Central memory CD8-positive, alpha-beta T cell (primary cell): ENCODE results near the gene PALM3.
A peak's percentile ranks its signal among the peaks of the same experiment; 100 is the strongest.
"Not testable (repeated sequence)": the region's sequence is repeated elsewhere in the genome, so short reads cannot be mapped to it uniquely, and the experiment has no call there.

Source experiments
- ATAC-seq: fragments of 150-1000 bp; cut with Tn5 transposase; replicated peaks from 2 replicates; pipeline ENCODE4 v1.10.0; 2022; ENCODE audit warnings: mild to moderate bottlenecking, moderate FRiP score, moderate number of reproducible peaks; ENCODE audit not compliant: poor library complexity, severe bottlenecking; ENCODE audit errors: extremely low read depth
- DNase-seq, 2 donors: peaks; one replicate each; pipeline ENCODE4 v3.0.0; 2021; ENCODE audit warnings: low spot score in 2 of 2
- H3K27ac Mint-ChIP-seq: one replicate; pipeline ENCODE4 v1.8.0; 2022; ENCODE audit warnings: low read depth, mild to moderate bottlenecking, moderate library complexity, mixed read lengths
- H3K27me3 Mint-ChIP-seq: one replicate; pipeline ENCODE4 v1.8.0; 2022; ENCODE audit warnings: mixed read lengths
- H3K36me3 Mint-ChIP-seq: one replicate; pipeline ENCODE4 v1.8.0; 2022; ENCODE audit warnings: mild to moderate bottlenecking, moderate library complexity, mixed read lengths; ENCODE audit not compliant: insufficient read depth
- H3K4me1 Mint-ChIP-seq: one replicate; pipeline ENCODE4 v1.8.0; 2022; ENCODE audit warnings: mixed read lengths
- H3K4me3 Mint-ChIP-seq: one replicate; pipeline ENCODE4 v1.8.0; 2022; ENCODE audit warnings: mild to moderate bottlenecking, moderate library complexity, mixed read lengths
- H3K9me3 Mint-ChIP-seq: one replicate; pipeline ENCODE4 v1.8.0; 2022; ENCODE audit warnings: mixed read lengths

PALM3 gene

DNA sequence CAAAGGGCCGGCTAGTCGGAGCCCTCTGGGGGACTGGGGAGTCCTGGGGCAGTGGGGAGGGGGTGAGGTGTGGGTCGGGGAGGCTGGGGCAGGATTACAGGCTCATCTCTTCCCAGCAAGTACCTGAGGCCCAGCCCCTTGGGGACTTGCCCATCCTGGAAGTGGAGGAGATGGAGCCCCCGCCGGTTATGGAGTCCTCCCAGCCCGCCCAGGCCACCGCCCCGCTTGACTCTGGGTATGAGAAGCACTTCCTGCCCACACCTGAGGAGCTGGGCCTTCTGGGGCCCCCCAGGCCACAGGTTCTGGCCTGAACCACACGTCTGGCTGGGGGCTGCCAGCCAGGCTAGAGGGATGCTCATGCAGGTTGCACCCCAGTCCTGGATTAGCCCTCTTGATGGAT is 9.9 kb downstream of the PALM3 start:
- Mint-ChIP-seq H3K4me1 (peaks cover 17% of the 10 kb centered on the region), H3K9me3 (no peaks in the 10 kb centered on the region), H3K27me3 (no peaks in the 10 kb centered on the region), H3K27ac (peak overlapping the region; percentile 44), H3K4me3 (no peak overlapping the region), H3K36me3 (peaks cover 53% of the 10 kb centered on the region)
- no peak for ATAC-seq
- no peak for DNase-seq

DNA sequence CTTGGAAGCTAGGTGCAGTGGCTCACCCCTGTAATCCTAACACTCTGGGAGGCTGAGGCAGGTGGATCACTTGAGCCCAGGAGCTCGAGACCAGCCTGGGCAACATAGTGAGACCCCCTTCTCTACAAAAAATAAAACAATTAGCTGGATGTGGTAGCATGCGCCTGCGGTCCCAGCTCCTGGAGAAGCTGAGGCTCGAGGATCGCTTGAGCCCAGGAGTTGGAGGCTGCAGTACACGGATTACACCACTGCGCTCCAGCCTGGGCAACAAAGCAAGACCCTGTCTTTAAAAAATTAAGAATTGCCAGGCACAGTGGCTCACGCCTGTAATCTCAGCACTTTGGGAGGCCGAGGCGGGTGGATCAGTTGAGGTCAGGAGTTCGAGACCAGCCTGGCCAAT is 10.9 kb downstream of the PALM3 start:
- peaks cover 60% of the 10 kb centered on the region for H3K36me3 Mint-ChIP-seq
- DNase-seq, H3K27me3 Mint-ChIP-seq, ATAC-seq, H3K9me3 Mint-ChIP-seq, H3K27ac Mint-ChIP-seq, H3K4me3 Mint-ChIP-seq: not testable (repeated sequence)
- peaks cover 17% of the 10 kb centered on the region for H3K4me1 Mint-ChIP-seq

DNA sequence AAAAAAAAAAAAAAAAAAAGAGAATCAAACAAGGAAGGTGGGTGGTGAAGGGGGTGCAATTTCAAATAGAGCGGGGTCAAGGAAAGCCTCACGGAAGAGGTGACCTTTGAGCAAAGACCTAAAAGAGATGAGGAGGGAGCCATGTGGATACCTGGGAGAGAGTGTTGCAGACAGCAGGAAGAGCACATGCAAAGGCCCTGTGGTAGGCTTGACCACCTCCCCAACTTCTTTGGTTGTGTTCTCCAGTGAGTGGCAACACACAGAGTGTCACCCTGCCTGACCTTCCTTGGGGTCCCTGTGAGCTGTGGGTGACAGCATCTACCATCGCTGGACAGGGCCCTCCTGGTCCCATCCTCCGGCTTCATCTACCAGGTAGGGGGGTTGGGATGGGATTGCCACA is 11.4 kb downstream of the PALM3 start:
- Mint-ChIP-seq H3K27me3 (no peaks in the 10 kb centered on the region), H3K9me3 (no peaks in the 10 kb centered on the region), H3K36me3 (peaks cover 65% of the 10 kb centered on the region), H3K4me1 (peaks cover 16% of the 10 kb centered on the region), H3K27ac (no peak overlapping the region), H3K4me3 (no peak overlapping the region)
- ATAC-seq (no peak), DNase-seq (no peak)

DNA sequence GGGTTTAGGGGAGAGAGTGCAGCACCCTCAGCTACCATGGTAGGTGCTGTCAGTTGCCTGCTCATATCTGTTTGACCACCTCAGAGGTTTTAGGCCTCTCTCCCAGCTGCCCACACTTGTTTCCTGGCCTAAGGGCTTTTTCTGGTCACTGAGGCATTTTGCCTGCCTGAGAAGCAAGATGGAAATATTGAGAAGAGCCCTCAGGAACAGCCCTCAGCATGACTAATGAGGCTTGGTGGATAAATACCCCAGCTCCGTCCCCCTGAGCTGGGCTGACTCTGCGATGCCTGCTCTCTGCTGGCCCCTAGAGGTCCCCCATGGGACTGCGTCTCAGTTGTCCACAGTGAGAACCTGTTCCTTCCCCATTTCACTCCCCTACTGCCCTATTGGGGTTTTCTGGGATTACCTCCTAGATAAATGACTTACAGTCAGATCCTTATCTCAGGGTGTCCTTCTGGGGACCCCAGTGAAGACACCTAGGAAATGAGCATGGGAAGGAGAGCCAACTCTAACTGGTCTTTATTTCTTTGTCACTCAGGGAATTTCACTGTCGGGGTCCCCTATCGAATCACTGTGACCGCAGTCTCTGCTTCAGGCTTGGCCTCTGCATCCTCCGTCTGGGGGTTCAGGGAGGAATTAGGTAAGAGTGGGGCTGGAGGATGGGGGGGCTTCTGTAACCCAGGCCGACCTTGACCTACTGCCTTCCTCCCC is 13.3 kb downstream of the PALM3 start:
- no peak overlapping the region for H3K27ac Mint-ChIP-seq
- peak; percentile 78 for ATAC-seq

DNA sequence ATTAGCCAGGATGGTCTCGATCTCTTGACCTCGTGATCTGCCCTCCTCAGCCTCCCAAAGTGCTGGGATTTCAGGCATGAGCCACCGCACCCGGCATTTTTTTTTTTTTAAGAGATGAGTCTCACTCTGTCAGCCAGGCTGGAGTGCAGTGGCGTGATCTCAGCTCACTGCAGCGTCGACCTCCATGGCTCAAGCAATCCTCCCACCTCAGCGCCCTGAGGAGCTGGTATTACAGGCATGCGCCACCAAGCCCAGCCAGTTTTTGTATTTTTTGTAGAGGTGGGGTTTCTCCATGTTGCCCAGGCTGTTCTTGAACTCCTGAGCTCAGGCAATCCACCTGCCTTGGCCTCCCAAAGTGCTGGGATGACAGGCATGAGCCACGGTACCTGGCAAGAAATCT is 14.0 kb downstream of the PALM3 start:
- H3K9me3 Mint-ChIP-seq, H3K4me3 Mint-ChIP-seq, H3K27me3 Mint-ChIP-seq, H3K27ac Mint-ChIP-seq, DNase-seq, ATAC-seq: not testable (repeated sequence)
- H3K4me1 Mint-ChIP-seq = peaks cover 10% of the 10 kb centered on the region
- peaks cover 83% of the 10 kb centered on the region for H3K36me3 Mint-ChIP-seq

More for the DNA sequence above, 13.3 kb downstream of the PALM3 start:
- Mint-ChIP-seq H3K4me3 (no peak overlapping the region), H3K4me1 (peaks cover 7% of the 10 kb centered on the region), H3K36me3 (peaks cover 78% of the 10 kb centered on the region), H3K9me3 (no peaks in the 10 kb centered on the region), H3K27me3 (no peaks in the 10 kb centered on the region)
- DNase-seq = peak; percentile 65 to 75

DNA sequence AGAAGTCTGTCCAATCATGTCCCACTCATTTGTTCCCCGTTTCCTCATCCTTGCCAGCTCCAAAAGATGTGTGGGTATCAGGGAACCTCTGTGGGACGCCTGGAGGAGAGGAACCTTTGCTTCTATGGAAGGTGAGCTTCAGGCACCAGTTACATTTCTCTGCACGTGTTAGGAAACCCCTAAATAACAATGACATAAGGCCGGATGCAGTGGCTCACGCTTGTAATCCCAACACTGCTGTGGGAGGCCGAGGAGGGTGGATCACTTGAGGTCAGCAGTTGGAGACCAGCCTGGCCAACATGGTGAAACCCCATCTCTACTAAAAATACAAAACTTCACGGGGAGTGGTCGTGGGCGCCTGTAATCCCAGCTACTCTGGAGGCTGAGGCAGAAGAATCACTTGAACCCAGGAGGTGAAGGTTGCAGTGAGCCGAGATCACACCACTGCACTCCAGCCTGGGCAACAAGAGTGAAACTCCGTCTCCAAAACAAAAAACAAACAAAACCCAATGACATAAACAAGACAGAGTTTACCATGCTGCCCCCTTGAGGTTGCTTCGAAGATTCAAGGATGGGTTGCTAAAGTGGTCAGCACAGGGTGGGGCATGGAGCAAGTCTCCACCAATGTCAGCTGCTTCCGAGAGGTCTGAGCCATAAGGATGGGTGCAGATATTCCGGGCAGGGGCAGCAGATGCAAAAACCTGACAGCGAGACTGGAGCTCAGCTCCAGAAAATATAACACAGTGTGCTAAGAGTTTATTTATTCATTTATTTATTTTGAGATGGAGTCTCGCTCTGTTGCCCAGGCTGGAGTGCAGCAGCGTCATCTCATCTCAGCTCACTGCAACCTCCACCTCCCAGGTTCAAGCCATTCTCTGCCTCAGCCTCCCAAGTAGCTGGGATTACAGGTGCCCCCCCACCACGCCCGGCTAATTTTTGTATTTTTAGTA is 18.9 kb downstream of the PALM3 start:
- Mint-ChIP-seq H3K36me3 (peaks cover 90% of the 10 kb centered on the region), H3K4me1 (peaks cover 15% of the 10 kb centered on the region), H3K27ac (peak overlapping the region; percentile 94), H3K4me3 (peak overlapping the region; percentile 13)
- peak; percentile 32 to 61 for DNase-seq
- H3K9me3 Mint-ChIP-seq, H3K27me3 Mint-ChIP-seq: not testable (repeated sequence)
- peak; percentile 80 for ATAC-seq

DNA sequence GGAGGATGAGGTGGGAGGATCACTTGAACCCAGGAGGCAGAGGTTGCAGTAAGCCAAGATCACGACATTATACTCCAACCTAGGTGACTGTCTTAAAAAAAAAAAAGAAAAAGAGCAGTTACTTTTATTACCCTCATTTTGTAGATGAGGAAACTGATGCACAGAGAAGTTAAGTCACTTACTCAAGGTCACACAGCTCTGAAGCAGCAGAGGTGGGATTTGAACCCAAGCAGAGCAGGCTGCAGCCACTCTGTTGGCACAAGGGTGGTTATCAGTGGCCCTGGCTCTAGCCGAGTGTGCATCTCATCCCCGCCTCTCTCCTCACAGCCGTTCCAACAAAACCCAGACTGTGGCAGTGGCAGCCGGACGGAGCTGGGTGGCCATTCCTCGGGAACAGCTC is 22.7 kb downstream of the PALM3 start:
- H3K27ac Mint-ChIP-seq = no peak overlapping the region
- H3K4me3 Mint-ChIP-seq = no peak overlapping the region
- peaks cover 81% of the 10 kb centered on the region for H3K36me3 Mint-ChIP-seq
- no peaks in the 10 kb centered on the region for H3K27me3 Mint-ChIP-seq
- no peaks in the 10 kb centered on the region for H3K9me3 Mint-ChIP-seq
- ATAC-seq = no peak
- peaks cover 28% of the 10 kb centered on the region for H3K4me1 Mint-ChIP-seq
- DNase-seq = no peak

DNA sequence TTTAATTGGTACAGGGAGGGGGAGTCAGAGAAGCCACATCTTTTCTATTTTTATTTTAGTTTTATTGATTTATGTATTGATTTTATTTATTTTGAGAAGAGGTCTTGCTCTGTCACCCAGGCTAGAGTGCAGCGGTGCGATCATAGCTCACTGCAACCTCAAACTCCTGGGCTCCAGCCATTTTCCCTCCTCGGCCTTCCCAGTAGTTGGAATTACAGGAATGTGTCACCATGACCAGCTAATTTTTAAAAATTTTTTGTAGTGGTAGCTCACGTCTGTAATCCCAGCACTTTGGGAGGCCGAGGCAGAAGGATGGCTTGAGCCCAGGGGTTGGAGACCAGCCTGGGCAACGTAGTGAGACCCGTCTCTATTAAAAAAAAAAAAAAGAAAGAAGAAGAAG is 26.2 kb downstream of the PALM3 start:
- Mint-ChIP-seq H3K9me3 (no peaks in the 10 kb centered on the region), H3K27ac (peak overlapping the region; percentile 44), H3K36me3 (peaks cover 72% of the 10 kb centered on the region), H3K27me3 (no peaks in the 10 kb centered on the region), H3K4me1 (peaks cover 44% of the 10 kb centered on the region), H3K4me3 (no peak overlapping the region)
- no peak for DNase-seq
- no peak for ATAC-seq

DNA sequence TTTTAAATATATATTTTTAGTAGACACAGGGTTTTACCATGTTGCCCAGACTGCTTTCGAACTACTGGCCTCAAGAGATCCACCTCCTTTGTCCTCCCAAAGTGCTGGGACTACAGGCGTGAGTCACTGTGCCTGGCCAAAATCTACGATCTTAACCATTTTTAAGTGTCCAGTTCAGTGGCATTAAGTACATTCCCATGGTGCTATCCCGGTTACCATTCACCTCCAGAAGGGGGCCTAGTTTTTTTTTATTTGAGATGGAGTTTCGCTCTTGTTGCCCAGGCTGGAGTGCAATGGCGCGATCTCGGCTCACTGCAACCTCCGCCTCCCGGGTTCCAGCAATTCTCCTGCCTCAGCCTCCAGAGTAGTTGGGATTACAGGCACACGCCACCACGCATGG is 26.7 kb downstream of the PALM3 start:
- H3K36me3 Mint-ChIP-seq = peaks cover 68% of the 10 kb centered on the region
- DNase-seq, H3K27me3 Mint-ChIP-seq, ATAC-seq, H3K9me3 Mint-ChIP-seq, H3K27ac Mint-ChIP-seq, H3K4me3 Mint-ChIP-seq: not testable (repeated sequence)
- peaks cover 49% of the 10 kb centered on the region for H3K4me1 Mint-ChIP-seq

DNA sequence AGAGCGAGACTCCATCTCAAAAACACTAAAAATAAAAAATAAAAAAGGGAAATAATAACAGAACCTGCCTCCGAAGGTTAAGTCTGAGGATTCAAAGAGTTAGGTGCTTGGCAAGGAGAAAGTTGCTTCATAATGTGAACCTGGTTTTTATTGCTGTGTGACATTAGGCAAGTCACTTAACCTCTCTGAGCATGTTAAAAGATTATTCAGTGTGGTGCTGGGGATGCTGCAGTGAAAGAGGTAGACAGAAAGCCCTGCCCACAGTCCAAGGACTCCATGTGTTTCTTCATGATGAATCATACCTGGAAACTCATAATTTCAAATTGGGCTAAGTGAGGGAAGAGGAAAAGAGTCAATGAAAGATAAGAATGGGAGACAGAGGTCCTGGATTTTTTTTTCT is 27.9 kb downstream of the PALM3 start:
- Mint-ChIP-seq H3K27me3 (no peaks in the 10 kb centered on the region), H3K4me1 (peaks cover 52% of the 10 kb centered on the region), H3K27ac (peak overlapping the region; percentile 55), H3K9me3 (no peaks in the 10 kb centered on the region), H3K36me3 (peaks cover 55% of the 10 kb centered on the region), H3K4me3 (peak overlapping the region; percentile 19)
- DNase-seq = no peak
- no peak for ATAC-seq

DNA sequence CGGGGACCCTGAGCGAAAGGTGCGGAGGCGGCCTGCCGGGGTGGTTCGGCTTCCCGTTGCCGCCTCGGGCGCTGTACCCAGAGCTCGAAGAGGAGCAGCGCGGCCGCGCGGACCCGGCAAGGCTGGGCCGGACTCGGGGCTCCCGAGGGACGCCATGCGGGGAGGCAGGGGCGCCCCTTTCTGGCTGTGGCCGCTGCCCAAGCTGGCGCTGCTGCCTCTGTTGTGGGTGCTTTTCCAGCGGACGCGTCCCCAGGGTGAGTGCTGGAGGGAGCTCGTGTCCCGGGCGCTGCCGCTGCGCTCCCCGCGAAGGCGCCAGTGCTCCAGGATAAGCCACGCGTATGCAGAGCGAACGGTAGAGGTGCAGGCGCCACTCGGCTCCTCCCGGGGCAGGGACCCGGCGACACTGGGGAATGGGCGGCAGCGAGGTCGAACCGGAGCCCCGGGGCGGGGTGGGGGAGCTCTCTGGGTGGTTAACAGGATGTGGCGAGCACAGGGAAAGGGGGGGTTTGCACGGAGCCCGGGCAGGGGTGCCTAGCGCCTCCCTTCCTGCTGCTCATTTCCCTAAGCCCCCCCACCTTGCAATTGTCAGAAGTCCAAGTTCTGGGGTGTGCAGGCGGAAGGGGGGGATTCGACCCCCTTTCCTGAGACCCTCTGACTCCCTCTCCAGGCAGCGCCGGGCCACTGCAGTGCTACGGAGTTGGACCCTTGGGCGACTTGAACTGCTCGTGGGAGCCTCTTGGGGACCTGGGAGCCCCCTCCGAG is 30.0 kb downstream of the PALM3 start, which contains the start of gene IL27RA:
Gene IL27RA (plus strand): TSS at position 44 of the 762 bp plus-strand sequence. CDS start 111 bp downstream, at position 155.
- Mint-ChIP-seq H3K4me3 (peak within 1 kb of the TSS; percentile 96), H3K36me3 (peaks cover 37% of the 10 kb centered on the region), H3K27me3 (no peaks in the 10 kb centered on the region), H3K27ac (peak within 1 kb of the TSS; percentile 94), H3K9me3 (no peaks in the 10 kb centered on the region), H3K4me1 (peaks cover 53% of the 10 kb centered on the region)
- peak; percentile 72 to 84 for DNase-seq
- ATAC-seq = peak; percentile 86

DNA sequence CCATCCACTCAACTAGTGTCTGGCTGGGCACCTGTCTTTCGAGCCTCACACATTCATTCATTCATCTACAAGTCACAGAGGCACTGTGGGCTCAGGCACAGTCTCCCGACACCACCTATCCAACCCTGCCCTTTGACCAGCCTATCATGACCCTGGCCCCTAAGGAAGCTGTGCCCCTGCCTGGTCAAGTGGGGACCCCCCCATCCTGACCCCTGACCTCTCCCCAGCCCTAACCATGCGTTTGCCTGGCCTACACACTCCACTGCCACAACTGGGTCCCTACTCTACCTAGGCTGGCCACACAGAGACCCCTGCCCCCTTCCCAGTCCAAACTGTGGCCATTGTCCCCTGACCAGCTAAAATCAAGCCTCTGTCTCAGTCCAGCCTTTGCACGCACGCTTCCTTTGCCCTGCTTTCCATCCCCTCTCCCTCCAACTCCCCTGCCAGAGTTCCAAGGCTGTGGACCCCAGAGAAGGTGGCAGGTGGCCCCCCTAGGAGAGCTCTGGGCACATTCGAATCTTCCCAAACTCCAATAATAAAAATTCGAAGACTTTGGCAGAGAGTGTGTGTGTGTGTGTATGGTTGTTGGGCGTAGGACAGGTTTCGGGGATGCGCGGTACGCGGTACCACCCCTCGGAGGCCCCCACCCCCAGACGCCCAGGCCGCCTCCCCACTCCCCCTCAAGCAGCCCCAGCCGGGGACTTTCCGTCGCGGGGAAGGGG is 30.7 kb downstream of the PALM3 start:
- Mint-ChIP-seq H3K9me3 (no peaks in the 10 kb centered on the region), H3K36me3 (peaks cover 29% of the 10 kb centered on the region), H3K4me3 (peak overlapping the region; percentile 96), H3K4me1 (peaks cover 51% of the 10 kb centered on the region), H3K27ac (peak overlapping the region; percentile 94), H3K27me3 (no peaks in the 10 kb centered on the region)
- DNase-seq (no peak), ATAC-seq (no peak)
